A549 (cell line): ENCODE data around the gene PGPEP1. TPM values are rescaled to one million over a fixed set of nuclear protein-coding genes. Genes with fewer than 3 reads are reported as not detected.

Source experiments
- CBX2 ChIP-seq: fragments of 200-600 bp; sonication (generic); IDR thresholded peaks from 2 replicates; pipeline ENCODE4 v1.6.1; 2016; ENCODE audit warnings: low read depth, mild to moderate bottlenecking, borderline replicate concordance
- CBX8 ChIP-seq: fragments of 200-600 bp; sonication (generic); IDR thresholded peaks from 2 replicates; pipeline ENCODE4 v1.6.1; 2016
- CEBPB ChIP-seq, 2 experiments: fragments of >200 bp in 1 of 2; sonication (Bioruptor Twin) in 1 of 2; formaldehyde crosslinking in 1 of 2; IDR thresholded peaks; 2 replicates each; pipeline ENCODE4 v1.6.1; 2012 to 2016
- CHD4 ChIP-seq: fragments of 200-600 bp; sonication (generic); IDR thresholded peaks from 2 replicates; pipeline ENCODE4 v1.6.1; 2016; ENCODE audit warnings: antibody characterized with exemption, mild to moderate bottlenecking, borderline replicate concordance
- EHMT2 ChIP-seq: fragments of 200-600 bp; sonication (generic); IDR thresholded peaks from 2 replicates; pipeline ENCODE4 v1.6.1; 2016; ENCODE audit warnings: antibody characterized with exemption, low read depth, mild to moderate bottlenecking, moderate library complexity
- ELK1 ChIP-seq: fragments of 150-350 bp; IDR thresholded peaks from 2 replicates; pipeline ENCODE4 v1.6.1; 2014; ENCODE audit warnings: low read depth, mild to moderate bottlenecking, low read length
- EP300 ChIP-seq, 2 experiments: fragments of >200 bp; sonication (Bioruptor Twin); formaldehyde crosslinking; IDR thresholded peaks; 2 replicates in 1 of 2; 3 replicates in 1 of 2; pipeline ENCODE4 v1.6.1; 2016 to 2017
- ESRRA ChIP-seq: fragments of 150-350 bp; IDR thresholded peaks from 2 replicates; pipeline ENCODE4 v1.6.1; 2014; ENCODE audit warnings: mild to moderate bottlenecking, low read length, borderline replicate concordance
- FOSL2 ChIP-seq, 2 experiments: fragments of 450-650 bp in 1 of 2; fragments of >200 bp in 1 of 2; sonication (Bioruptor Twin) in 1 of 2; formaldehyde crosslinking; IDR thresholded peaks; 2 replicates each; pipeline versions ENCODE4 v1.5.0 to v1.6.1; 2016 to 2020; ENCODE audit warnings: mild to moderate bottlenecking in 1 of 2, moderate library complexity in 1 of 2
- FOXS1 ChIP-seq: fragments of 250-450 bp; sonication (Bioruptor Pico); IDR thresholded peaks from 2 replicates; pipeline ENCODE4 v1.5.0; 2020; ENCODE audit warnings: mild to moderate bottlenecking, moderate library complexity
- GATA3 ChIP-seq: IDR thresholded peaks from 2 replicates; pipeline ENCODE4 v1.6.1; 2012; ENCODE audit warnings: borderline replicate concordance
- HDAC2 ChIP-seq: fragments of 200-600 bp; sonication (generic); IDR thresholded peaks from 2 replicates; pipeline ENCODE4 v1.6.1; 2016
- HEYL ChIP-seq: fragments of 250-450 bp; sonication (Bioruptor Pico); IDR thresholded peaks from 2 replicates; pipeline ENCODE4 v1.8.0; 2021; ENCODE audit warnings: mild to moderate bottlenecking, moderate library complexity
- HOXA7 ChIP-seq: fragments of 250-450 bp; sonication (Bioruptor Pico); IDR thresholded peaks from 2 replicates; pipeline ENCODE4 v1.5.0; 2020; ENCODE audit warnings: mild to moderate bottlenecking, moderate library complexity
- KDM5A ChIP-seq: fragments of 200-600 bp; sonication (generic); IDR thresholded peaks from 2 replicates; pipeline ENCODE4 v1.6.1; 2016; ENCODE audit warnings: antibody characterized with exemption, mild to moderate bottlenecking
- MAFK ChIP-seq: fragments of 450-650 bp; IDR thresholded peaks from 2 replicates; pipeline ENCODE4 v1.6.1; 2014; ENCODE audit not compliant: partially characterized antibody
- NFE2L2 ChIP-seq: fragments of 150-350 bp; conservative IDR thresholded peaks from 2 replicates; pipeline ENCODE4 v1.6.1; 2014; ENCODE audit warnings: low read length
- NPAS2 ChIP-seq: fragments of 250-450 bp; sonication (Bioruptor Pico); IDR thresholded peaks from 2 replicates; pipeline ENCODE4 v1.8.0; 2022; ENCODE audit warnings: mild to moderate bottlenecking, moderate library complexity, borderline replicate concordance
- POLR2AphosphoS2 ChIP-seq: conservative IDR thresholded peaks from 2 replicates; pipeline ENCODE4 v1.6.1; 2012; ENCODE audit warnings: low read length, improper control_type of control experiment, inconsistent platforms
- RAD21 ChIP-seq, 2 experiments: fragments of >200 bp in 1 of 2; sonication (Bioruptor Twin) in 1 of 2; formaldehyde crosslinking in 1 of 2; IDR thresholded peaks in 1 of 2; conservative IDR thresholded peaks in 1 of 2; 2 replicates in 1 of 2; 3 replicates in 1 of 2; pipeline ENCODE4 v1.6.1; 2012 to 2018; ENCODE audit warnings: inconsistent platforms in 1 of 2
- RARB ChIP-seq: fragments of 250-450 bp; sonication (Bioruptor Pico); IDR thresholded peaks from 2 replicates; pipeline ENCODE4 v1.8.0; 2021; ENCODE audit warnings: mild to moderate bottlenecking, moderate library complexity
- RCOR1 ChIP-seq: fragments of 150-350 bp; IDR thresholded peaks from 2 replicates; pipeline ENCODE4 v1.6.1; 2014; ENCODE audit warnings: antibody characterized with exemption, low read length, low read depth
- RNF2 ChIP-seq: fragments of 200-600 bp; sonication (generic); IDR thresholded peaks from 2 replicates; pipeline ENCODE4 v1.6.1; 2016; ENCODE audit warnings: low read depth, mild to moderate bottlenecking, antibody characterized with exemption, moderate library complexity, borderline replicate concordance
- SREBF2 ChIP-seq: fragments of 450-650 bp; IDR thresholded peaks from 2 replicates; pipeline ENCODE4 v1.6.1; 2014; ENCODE audit warnings: mild to moderate bottlenecking, moderate library complexity
- ZC3H11A ChIP-seq: fragments of 450-650 bp; IDR thresholded peaks from 2 replicates; pipeline ENCODE4 v1.6.1; 2014; ENCODE audit warnings: antibody characterized with exemption, mild to moderate bottlenecking
- ZNF302 ChIP-seq: fragments of 250-450 bp; sonication (Bioruptor Pico); IDR thresholded peaks from 2 replicates; pipeline ENCODE4 v1.9.0; 2021; ENCODE audit warnings: inconsistent platforms, mild to moderate bottlenecking, moderate library complexity
- polyA plus RNA-seq, 4 experiments: library from polyadenylated mRNA; depleted of rRNA in 3 of 4; stranded (reverse); fragments of >200 nt; fragmentation: RNase III in 1 of 4; extraction: RNeasy Plus Mini Kit Qiagen cat#74134 plus additional on column Dnase treatment in 1 of 4; gene quantifications; 2 replicates in 3 of 4; 3 replicates in 1 of 4; pipeline ENCODE4 v1.2.3, GENCODE V29; 2011 to 2017
- TF ChIP-seq, protein P1 (sequence below): fragments of 250-450 bp; sonication (Bioruptor Pico); IDR thresholded peaks from 2 replicates; pipeline ENCODE4 v1.5.0; 2021; ENCODE audit warnings: mild to moderate bottlenecking, moderate library complexity, borderline replicate concordance
- TF ChIP-seq, protein P2 (sequence below): fragments of 200-600 bp; sonication (generic); IDR thresholded peaks from 2 replicates; pipeline ENCODE4 v1.6.1; 2016; ENCODE audit warnings: antibody characterized with exemption, mild to moderate bottlenecking, moderate library complexity
- TF ChIP-seq, protein P3 (sequence below): fragments of >200 bp; sonication (Bioruptor Twin); formaldehyde crosslinking; IDR thresholded peaks from 3 replicates; pipeline ENCODE4 v1.5.1; 2016
- TF ChIP-seq, protein P4 (sequence below): fragments of 250-450 bp; sonication (Bioruptor Pico); IDR thresholded peaks from 2 replicates; pipeline ENCODE4 v1.5.0; 2020; ENCODE audit warnings: low read depth, mild to moderate bottlenecking, moderate library complexity

PGPEP1 gene
- polyA plus RNA-seq, 2 of the 4 experiments (the other 2 are of a cell fraction): 5.3 to 7.1 TPM

DNA sequence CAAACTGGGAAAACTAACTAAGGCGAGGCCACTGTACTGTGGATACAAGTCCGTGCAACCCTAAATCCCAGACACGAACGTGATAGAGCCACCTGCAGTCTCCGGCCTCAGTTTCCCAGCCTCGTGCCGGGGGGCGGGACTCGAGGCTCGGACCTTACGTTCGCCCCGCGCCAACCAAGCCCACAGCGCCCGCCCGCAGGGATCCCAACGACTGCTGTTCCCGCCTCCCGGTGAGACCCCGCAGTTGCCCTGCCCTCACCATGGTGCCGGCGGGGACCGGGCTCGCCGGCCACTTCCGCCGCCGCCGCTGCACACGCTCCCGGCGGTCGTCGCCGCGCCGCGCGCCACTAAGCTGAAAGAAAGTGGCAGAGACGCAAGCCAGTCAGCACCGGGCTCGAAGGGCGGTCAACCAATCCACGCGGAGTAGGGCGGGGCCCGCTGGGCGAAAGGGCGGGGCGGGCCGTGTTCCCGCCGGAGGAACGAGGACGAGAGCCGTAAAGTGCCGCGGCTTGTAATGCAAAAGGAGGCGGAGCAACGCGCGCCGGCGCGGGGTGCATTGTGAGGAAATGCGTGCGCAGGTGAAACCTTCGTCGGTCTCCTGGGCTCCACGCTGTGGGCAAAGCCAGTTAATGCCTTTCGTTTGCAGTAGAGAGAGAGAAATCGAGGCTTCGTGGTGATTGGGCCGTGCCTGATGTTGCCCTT is 17.5 kb upstream of the PGPEP1 start, which contains the start of gene LSM4 (continued):
- TF ChIP-seq ZC3H11A (no peak), HOXA7 (CRISPR knock-in tag) (no peak), RNF2 (no peak), RARB (CRISPR knock-in tag) (no peak), NFE2L2 (no peak), CEBPB (IDR thresholded peaks at IDR 0.05) (no peak), EP300 (IDR thresholded peaks at IDR 0.05) (no peak), POLR2AphosphoS2 (no peak), HEYL (CRISPR knock-in tag) (no peak), GATA3 (no peak), HDAC2 (no peak), MAFK (no peak), SREBF2 (no peak), ESRRA (no peak), ZNF302 (CRISPR knock-in tag) (no peak), CBX8 (no peak), ELK1 (no peak), EHMT2 (no peak), NPAS2 (CRISPR knock-in tag) (no peak), RCOR1 (no peak), FOXS1 (CRISPR knock-in tag) (no peak), KDM5A (no peak), CHD4 (no peak), CBX2 (no peak), RAD21 (conservative IDR thresholded peaks at IDR 0.05 in 1 of 2, IDR thresholded peaks at IDR 0.05 in 1 of 2) (peak; percentile 21 to 33; a peak in 3 of 5 replicates), FOSL2 (IDR thresholded peaks at IDR 0.05) (no peak), FOSL2 (CRISPR knock-in tag; IDR thresholded peaks at IDR 0.05) (0 out of 2 replicates have a peak, but pooled peaks have one; percentile 3)
- TF ChIP-seq, protein P1, sequence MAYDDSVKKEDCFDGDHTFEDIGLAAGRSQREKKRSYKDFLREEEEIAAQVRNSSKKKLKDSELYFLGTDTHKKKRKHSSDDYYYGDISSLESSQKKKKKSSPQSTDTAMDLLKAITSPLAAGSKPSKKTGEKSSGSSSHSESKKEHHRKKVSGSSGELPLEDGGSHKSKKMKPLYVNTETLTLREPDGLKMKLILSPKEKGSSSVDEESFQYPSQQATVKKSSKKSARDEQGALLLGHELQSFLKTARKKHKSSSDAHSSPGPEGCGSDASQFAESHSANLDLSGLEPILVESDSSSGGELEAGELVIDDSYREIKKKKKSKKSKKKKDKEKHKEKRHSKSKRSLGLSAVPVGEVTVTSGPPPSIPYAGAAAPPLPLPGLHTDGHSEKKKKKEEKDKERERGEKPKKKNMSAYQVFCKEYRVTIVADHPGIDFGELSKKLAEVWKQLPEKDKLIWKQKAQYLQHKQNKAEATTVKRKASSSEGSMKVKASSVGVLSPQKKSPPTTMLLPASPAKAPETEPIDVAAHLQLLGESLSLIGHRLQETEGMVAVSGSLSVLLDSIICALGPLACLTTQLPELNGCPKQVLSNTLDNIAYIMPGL (CRISPR knock-in tag): no peak
- TF ChIP-seq, protein P2, sequence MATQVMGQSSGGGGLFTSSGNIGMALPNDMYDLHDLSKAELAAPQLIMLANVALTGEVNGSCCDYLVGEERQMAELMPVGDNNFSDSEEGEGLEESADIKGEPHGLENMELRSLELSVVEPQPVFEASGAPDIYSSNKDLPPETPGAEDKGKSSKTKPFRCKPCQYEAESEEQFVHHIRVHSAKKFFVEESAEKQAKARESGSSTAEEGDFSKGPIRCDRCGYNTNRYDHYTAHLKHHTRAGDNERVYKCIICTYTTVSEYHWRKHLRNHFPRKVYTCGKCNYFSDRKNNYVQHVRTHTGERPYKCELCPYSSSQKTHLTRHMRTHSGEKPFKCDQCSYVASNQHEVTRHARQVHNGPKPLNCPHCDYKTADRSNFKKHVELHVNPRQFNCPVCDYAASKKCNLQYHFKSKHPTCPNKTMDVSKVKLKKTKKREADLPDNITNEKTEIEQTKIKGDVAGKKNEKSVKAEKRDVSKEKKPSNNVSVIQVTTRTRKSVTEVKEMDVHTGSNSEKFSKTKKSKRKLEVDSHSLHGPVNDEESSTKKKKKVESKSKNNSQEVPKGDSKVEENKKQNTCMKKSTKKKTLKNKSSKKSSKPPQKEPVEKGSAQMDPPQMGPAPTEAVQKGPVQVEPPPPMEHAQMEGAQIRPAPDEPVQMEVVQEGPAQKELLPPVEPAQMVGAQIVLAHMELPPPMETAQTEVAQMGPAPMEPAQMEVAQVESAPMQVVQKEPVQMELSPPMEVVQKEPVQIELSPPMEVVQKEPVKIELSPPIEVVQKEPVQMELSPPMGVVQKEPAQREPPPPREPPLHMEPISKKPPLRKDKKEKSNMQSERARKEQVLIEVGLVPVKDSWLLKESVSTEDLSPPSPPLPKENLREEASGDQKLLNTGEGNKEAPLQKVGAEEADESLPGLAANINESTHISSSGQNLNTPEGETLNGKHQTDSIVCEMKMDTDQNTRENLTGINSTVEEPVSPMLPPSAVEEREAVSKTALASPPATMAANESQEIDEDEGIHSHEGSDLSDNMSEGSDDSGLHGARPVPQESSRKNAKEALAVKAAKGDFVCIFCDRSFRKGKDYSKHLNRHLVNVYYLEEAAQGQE: no peak
- TF ChIP-seq, protein P3, sequence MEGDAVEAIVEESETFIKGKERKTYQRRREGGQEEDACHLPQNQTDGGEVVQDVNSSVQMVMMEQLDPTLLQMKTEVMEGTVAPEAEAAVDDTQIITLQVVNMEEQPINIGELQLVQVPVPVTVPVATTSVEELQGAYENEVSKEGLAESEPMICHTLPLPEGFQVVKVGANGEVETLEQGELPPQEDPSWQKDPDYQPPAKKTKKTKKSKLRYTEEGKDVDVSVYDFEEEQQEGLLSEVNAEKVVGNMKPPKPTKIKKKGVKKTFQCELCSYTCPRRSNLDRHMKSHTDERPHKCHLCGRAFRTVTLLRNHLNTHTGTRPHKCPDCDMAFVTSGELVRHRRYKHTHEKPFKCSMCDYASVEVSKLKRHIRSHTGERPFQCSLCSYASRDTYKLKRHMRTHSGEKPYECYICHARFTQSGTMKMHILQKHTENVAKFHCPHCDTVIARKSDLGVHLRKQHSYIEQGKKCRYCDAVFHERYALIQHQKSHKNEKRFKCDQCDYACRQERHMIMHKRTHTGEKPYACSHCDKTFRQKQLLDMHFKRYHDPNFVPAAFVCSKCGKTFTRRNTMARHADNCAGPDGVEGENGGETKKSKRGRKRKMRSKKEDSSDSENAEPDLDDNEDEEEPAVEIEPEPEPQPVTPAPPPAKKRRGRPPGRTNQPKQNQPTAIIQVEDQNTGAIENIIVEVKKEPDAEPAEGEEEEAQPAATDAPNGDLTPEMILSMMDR: no peak
- TF ChIP-seq, protein P4, sequence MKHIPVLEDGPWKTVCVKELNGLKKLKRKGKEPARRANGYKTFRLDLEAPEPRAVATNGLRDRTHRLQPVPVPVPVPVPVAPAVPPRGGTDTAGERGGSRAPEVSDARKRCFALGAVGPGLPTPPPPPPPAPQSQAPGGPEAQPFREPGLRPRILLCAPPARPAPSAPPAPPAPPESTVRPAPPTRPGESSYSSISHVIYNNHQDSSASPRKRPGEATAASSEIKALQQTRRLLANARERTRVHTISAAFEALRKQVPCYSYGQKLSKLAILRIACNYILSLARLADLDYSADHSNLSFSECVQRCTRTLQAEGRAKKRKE (CRISPR knock-in tag): no peak
